Endothelial cell of umbilical vein (primary cell): Measurements from ENCODE around the gene SLC29A3. TPM values are rescaled to one million over a fixed set of nuclear protein-coding genes. Genes with fewer than 3 reads are reported as not detected.

ENCODE experiments used
- BruUV-seq: library from RNA; stranded (reverse); fragments of 400-500 nt; replicated peaks from 2 replicates; lab custom pipeline; 2021; lab: Mats Ljungman, UMichigan
- CTCF ChIA-PET: fragments of 300-600, 350-600 bp; sonication (Branson Sonifier 250); formaldehyde crosslinking; loops from one replicate; lab custom pipeline; 2021; ENCODE audit warnings: antibody characterized with exemption, inconsistent platforms; lab: Charles Lee
- POLR2A ChIA-PET: fragments of 300-600, 350-600 bp; sonication (Branson Sonifier 250); formaldehyde crosslinking; loops from one replicate; lab custom pipeline; 2021; ENCODE audit warnings: antibody characterized with exemption, inconsistent platforms; lab: Charles Lee
- DNase-seq: peaks from one replicate; pipeline ENCODE4 v3.0.0-alpha.2; 2011; ENCODE audit warnings: low read depth, low spot score
- FAIRE-seq: peaks from 2 replicates; lab custom pipeline; 2011; peaks lifted over from hg19 to GRCh38; lab: Jason Lieb, UNC
- H2AFZ ChIP-seq: 2 replicates; pipeline ENCODE4 v1.6.0; 2012; ENCODE audit warnings: low read depth, low read length, control low read depth, inconsistent platforms
- H3K27ac ChIP-seq: 2 replicates; pipeline ENCODE4 v1.5.1; 2011; ENCODE audit warnings: low read depth, mild to moderate bottlenecking, control low read depth, low read length, moderate library complexity; ENCODE audit not compliant: insufficient read depth
- H3K27me3 ChIP-seq, 2 experiments: 2 replicates each; pipeline versions ENCODE4 v1.6.0 to v1.6.1; 2011; ENCODE audit warnings: low read length in 2 of 2, mixed read lengths in 1 of 2; ENCODE audit not compliant: control insufficient read depth in 2 of 2, insufficient read depth in 2 of 2
- H3K36me3 ChIP-seq, 2 experiments: 2 replicates in 1 of 2; 3 replicates in 1 of 2; pipeline ENCODE4 v1.5.1; 2011; ENCODE audit warnings: low read length in 2 of 2, mild to moderate bottlenecking in 1 of 2, moderate library complexity in 1 of 2; ENCODE audit not compliant: control insufficient read depth in 2 of 2, insufficient read depth in 2 of 2; ENCODE audit errors: extremely low read depth in 1 of 2
- H3K4me1 ChIP-seq: 3 replicates; pipeline ENCODE4 v1.5.1; 2011; ENCODE audit warnings: mild to moderate bottlenecking, low read length; ENCODE audit not compliant: control insufficient read depth, insufficient read depth; ENCODE audit errors: extremely low read depth
- H3K4me2 ChIP-seq: 2 replicates; pipeline ENCODE4 v1.6.1; 2011; ENCODE audit warnings: low read length, control low read depth, mixed read lengths; ENCODE audit not compliant: insufficient read depth
- H3K4me3 ChIP-seq, 3 experiments: fragments of 200-600 bp in 1 of 3; sonication (generic), shearing (Covaris generic) in 1 of 3; replicated peaks in 1 of 3; 2 replicates each; pipeline ENCODE4 v1.5.1; 2011 to 2016; ENCODE audit warnings: control low read depth in 3 of 3, low read length in 3 of 3, mild to moderate bottlenecking in 2 of 3, inconsistent platforms in 1 of 3, low read depth in 1 of 3, moderate library complexity in 1 of 3; ENCODE audit not compliant: insufficient read depth in 1 of 3
- H3K79me2 ChIP-seq: 2 replicates; pipeline ENCODE4 v1.6.0; 2012; ENCODE audit warnings: low read length, inconsistent platforms; ENCODE audit not compliant: control insufficient read depth, insufficient read depth
- H3K9ac ChIP-seq: replicated peaks from 2 replicates; pipeline ENCODE3; 2011; ENCODE audit warnings: low read length, control low read depth; ENCODE audit not compliant: insufficient read depth; ENCODE audit errors: extremely low read depth
- H3K9me1 ChIP-seq: replicated peaks from 3 replicates; pipeline ENCODE4 v1.6.0; 2011; ENCODE audit warnings: mild to moderate bottlenecking, low read length; ENCODE audit not compliant: control insufficient read depth, insufficient read depth; ENCODE audit errors: extremely low read depth
- H3K9me3 ChIP-seq: replicated peaks from 2 replicates; pipeline ENCODE4 v1.5.1; 2012; ENCODE audit warnings: low read length, inconsistent platforms; ENCODE audit not compliant: control insufficient read depth, insufficient read depth
- H4K20me1 ChIP-seq: replicated peaks from 2 replicates; pipeline ENCODE3; 2011; ENCODE audit warnings: mild to moderate bottlenecking, low read length; ENCODE audit not compliant: control insufficient read depth, insufficient read depth; ENCODE audit errors: extremely low read depth
- EZH2 ChIP-seq: IDR thresholded peaks from 2 replicates; pipeline ENCODE4 v1.6.1; 2012; ENCODE audit warnings: borderline replicate concordance, low read depth, mild to moderate bottlenecking, moderate library complexity, low read length, inconsistent platforms; ENCODE audit not compliant: severe bottlenecking
- FOS ChIP-seq: IDR thresholded peaks from 2 replicates; pipeline ENCODE4 v1.6.1; 2011; ENCODE audit warnings: mild to moderate bottlenecking, low read length, moderate library complexity, borderline replicate concordance; ENCODE audit not compliant: insufficient read depth
- GATA2 ChIP-seq: IDR thresholded peaks from 2 replicates; pipeline ENCODE4 v1.7.0; 2011; ENCODE audit warnings: low read depth, mild to moderate bottlenecking, moderate library complexity, mixed read lengths, low read length; ENCODE audit not compliant: insufficient read length, insufficient read depth
- JUN ChIP-seq: IDR thresholded peaks from 2 replicates; pipeline ENCODE4 v1.6.1; 2011; ENCODE audit warnings: borderline replicate concordance, low read depth; ENCODE audit not compliant: insufficient read length, insufficient read depth
- MYC ChIP-seq: IDR thresholded peaks from one replicate; pipeline ENCODE4 v1.6.1; 2011; ENCODE audit warnings: mild to moderate bottlenecking, low read depth, low read length
- POLR2A ChIP-seq: IDR thresholded peaks from 2 replicates; pipeline ENCODE4 v1.6.1; 2012; ENCODE audit warnings: low read depth, mild to moderate bottlenecking, control low read depth, low read length
- POLR2AphosphoS5 ChIP-seq: IDR thresholded peaks from 2 replicates; pipeline ENCODE4 v1.6.1; 2012; ENCODE audit warnings: low read depth, mild to moderate bottlenecking, control low read depth, low read length, moderate library complexity; ENCODE audit not compliant: insufficient read depth
- dilution Hi-C: fragments of 300-500 bp; cut with MboI; formaldehyde crosslinking; loops from one replicate; pipeline ENCODE4 v1.15.0; 2019; ENCODE audit warnings: low sequenced_read_pairs; ENCODE audit not compliant: extremely low pct_ligation_motif_present
- intact Hi-C: fragments of 100-400 bp; cut with micrococcal nuclease; formaldehyde crosslinking; loops from one replicate; pipeline ENCODE4 v1.10.0; 2022
- polyA plus RNA-seq, 4 experiments: library from polyadenylated mRNA; depleted of rRNA in 3 of 4; stranded (reverse) in 3 of 4; unstranded in 1 of 4; fragments of >200 nt; gene quantifications; 2 replicates each; pipeline versions ENCODE4 v1.2.1 to v1.2.3, GENCODE V29; 2011 to 2012; ENCODE audit warnings: missing spikeins in 1 of 4
- total RNA-seq: library from RNA; stranded (reverse); gene quantifications from 2 replicates; pipeline ENCODE4 v1.2.3, GENCODE V29; 2021
- TF ChIP-seq, protein P1 (sequence below), 2 donors: IDR thresholded peaks; 1 replicate in 1 of 2; 2 replicates in 1 of 2; pipeline ENCODE4 v1.5.1; 2011; ENCODE audit warnings: low read length in 2 of 2, mild to moderate bottlenecking in 2 of 2, moderate library complexity in 2 of 2, control low read depth in 1 of 2, inconsistent platforms in 1 of 2, low read depth in 1 of 2; ENCODE audit not compliant: insufficient read depth in 1 of 2; ENCODE audit errors: extremely low read depth in 1 of 2
- TF ChIP-seq, protein P2 (sequence below): IDR thresholded peaks from 2 replicates; pipeline ENCODE4 v1.6.1; 2011; ENCODE audit not compliant: insufficient read depth, insufficient read length

Gene SLC29A3
- total and polyA plus RNA-seq, 2 donors (not counting 3 experiments of a cell fraction or from before 2014, with no cell fraction given), result 5.0 to 9.1 TPM

GRCh38 chr10:71325267-71325666 is 6.2 kb downstream of the SLC29A3 start:
- intact Hi-C loops, result no loop called here
- POLR2A ChIA-PET, result no interaction called here

GRCh38 chr10:71326464-71326881 is 7.4 kb downstream of the SLC29A3 start:
- intact Hi-C loops (no loop called here), dilution Hi-C loops (no loop called here)
- FAIRE-seq, result no peak
- H3K79me2 ChIP-seq, result no peaks in the 10 kb centered on the region
- no peaks in the 10 kb centered on the region for H3K9me3 ChIP-seq
- no peak overlapping the region for H3K4me3 ChIP-seq
- no peaks in the 10 kb centered on the region for H3K27me3 ChIP-seq
- no peaks in the 10 kb centered on the region for H3K36me3 ChIP-seq
- POLR2A ChIA-PET, result no interaction called here
- H3K9ac ChIP-seq, result no peak overlapping the region
- no peak overlapping the region for H2AFZ ChIP-seq
- H3K4me2 ChIP-seq, result no peak overlapping the region
- TF ChIP-seq GATA2, result no peak
- no peak for TF ChIP-seq POLR2A
- no peak for TF ChIP-seq JUN
- no peak for TF ChIP-seq FOS
- TF ChIP-seq MYC, result no peak
- TF ChIP-seq POLR2AphosphoS5, result no peak
- TF ChIP-seq EZH2, result no peak
- TF ChIP-seq, protein P1, sequence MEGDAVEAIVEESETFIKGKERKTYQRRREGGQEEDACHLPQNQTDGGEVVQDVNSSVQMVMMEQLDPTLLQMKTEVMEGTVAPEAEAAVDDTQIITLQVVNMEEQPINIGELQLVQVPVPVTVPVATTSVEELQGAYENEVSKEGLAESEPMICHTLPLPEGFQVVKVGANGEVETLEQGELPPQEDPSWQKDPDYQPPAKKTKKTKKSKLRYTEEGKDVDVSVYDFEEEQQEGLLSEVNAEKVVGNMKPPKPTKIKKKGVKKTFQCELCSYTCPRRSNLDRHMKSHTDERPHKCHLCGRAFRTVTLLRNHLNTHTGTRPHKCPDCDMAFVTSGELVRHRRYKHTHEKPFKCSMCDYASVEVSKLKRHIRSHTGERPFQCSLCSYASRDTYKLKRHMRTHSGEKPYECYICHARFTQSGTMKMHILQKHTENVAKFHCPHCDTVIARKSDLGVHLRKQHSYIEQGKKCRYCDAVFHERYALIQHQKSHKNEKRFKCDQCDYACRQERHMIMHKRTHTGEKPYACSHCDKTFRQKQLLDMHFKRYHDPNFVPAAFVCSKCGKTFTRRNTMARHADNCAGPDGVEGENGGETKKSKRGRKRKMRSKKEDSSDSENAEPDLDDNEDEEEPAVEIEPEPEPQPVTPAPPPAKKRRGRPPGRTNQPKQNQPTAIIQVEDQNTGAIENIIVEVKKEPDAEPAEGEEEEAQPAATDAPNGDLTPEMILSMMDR (IDR thresholded peaks at IDR 0.05; ENCODE audit: extremely low read depth in 1 of 2, insufficient read depth in 1 of 2, low read depth in 1 of 2, low read length in 2 of 2), result no peak
- TF ChIP-seq, protein P2, sequence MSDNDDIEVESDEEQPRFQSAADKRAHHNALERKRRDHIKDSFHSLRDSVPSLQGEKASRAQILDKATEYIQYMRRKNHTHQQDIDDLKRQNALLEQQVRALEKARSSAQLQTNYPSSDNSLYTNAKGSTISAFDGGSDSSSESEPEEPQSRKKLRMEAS, result no peak
- no peaks in the 10 kb centered on the region for H3K4me1 ChIP-seq
- no peaks in the 10 kb centered on the region for H4K20me1 ChIP-seq
- no peak overlapping the region for H3K27ac ChIP-seq
- CTCF ChIA-PET, result no interaction called here
- no peaks in the 10 kb centered on the region for H3K9me1 ChIP-seq
- no TSS peak for BruUV-seq
- DNase-seq, result no peak

More at GRCh38 chr10:71325267-71325666, 6.2 kb downstream of the SLC29A3 start:
- Histone ChIP-seq H3K79me2 (no peaks in the 10 kb centered on the region), H3K4me2 (no peak overlapping the region), H2AFZ (no peak overlapping the region), H3K27ac (no peak overlapping the region), H3K4me1 (no peaks in the 10 kb centered on the region), H4K20me1 (no peaks in the 10 kb centered on the region), H3K36me3 (no peaks in the 10 kb centered on the region), H3K9me1 (no peaks in the 10 kb centered on the region), H3K9ac (no peak overlapping the region), H3K9me3 (no peaks in the 10 kb centered on the region), H3K27me3 (no peaks in the 10 kb centered on the region), H3K4me3 (no peak overlapping the region)
- DNase-seq (no peak), FAIRE-seq (no peak)
- BruUV-seq, result no TSS peak
- no peak for TF ChIP-seq JUN
- no peak for TF ChIP-seq MYC
- no peak for TF ChIP-seq POLR2AphosphoS5
- CTCF ChIA-PET, result no interaction called here
- dilution Hi-C loops, result no loop called here
